T-cell (primary cell): ENCODE measurements around the gene SLC30A7. TPM values are rescaled to one million over a fixed set of nuclear protein-coding genes. Genes with fewer than 3 reads are reported as not detected.
"Not testable (repeated sequence)": the region's sequence is repeated elsewhere in the genome, so short reads cannot be mapped to it uniquely, and the experiment has no call there.

Source experiments
- ATAC-seq, 4 experiments: fragments of 200-7000 bp in 3 of 4; fragments of 150-1000 bp in 1 of 4; cut with Tn5 transposase; replicated peaks in 1 of 4; 1 replicate in 3 of 4; 2 replicates in 1 of 4; pipeline ENCODE4 v1.10.0; 2021; ENCODE audit warnings: moderate library complexity in 3 of 4, mild to moderate bottlenecking in 2 of 4, moderate number of reproducible peaks in 1 of 4
- CTCF ChIA-PET, 2 donors: fragments of 300-600 bp; sonication (Branson Sonifier 250); formaldehyde crosslinking; loops; one replicate each; lab custom pipeline; 2022; ENCODE audit warnings: antibody characterized with exemption in 2 of 2; lab: Charles Lee
- POLR2A ChIA-PET, 2 donors: fragments of 300-600 bp; sonication (Branson Sonifier 250); formaldehyde crosslinking; loops; one replicate each; lab custom pipeline; 2022; ENCODE audit warnings: antibody characterized with exemption in 2 of 2; lab: Charles Lee
- DNase-seq, 35 experiments: peaks; one replicate each; pipeline versions ENCODE4 v3.0.0 to v3.0.0-alpha.2; 2013 to 2023
- H3K27ac ChIP-seq: one replicate; pipeline ENCODE4 v1.5.1; 2013; ENCODE audit warnings: low read length
- H3K27me3 ChIP-seq, 2 experiments: replicated peaks in 1 of 2; 1 replicate in 1 of 2; 2 replicates in 1 of 2; pipeline versions ENCODE4 v1.6.1 to v1.7.0; 2013; ENCODE audit warnings: low read length in 1 of 2, mixed read lengths in 1 of 2; ENCODE audit not compliant: control insufficient read depth in 2 of 2, insufficient read depth in 2 of 2; ENCODE audit errors: extremely low read depth in 1 of 2
- H3K36me3 ChIP-seq, 2 donors: 1 replicate in 1 of 2; 2 replicates in 1 of 2; pipeline versions ENCODE4 v1.6.1 to v1.7.0; 2013; ENCODE audit warnings: low read length in 1 of 2; ENCODE audit not compliant: control insufficient read depth in 2 of 2, insufficient read depth in 1 of 2; ENCODE audit errors: extremely low read depth in 1 of 2
- H3K4me1 ChIP-seq, 2 experiments: 1 replicate in 1 of 2; 2 replicates in 1 of 2; pipeline versions ENCODE4 v1.6.1 to v1.7.0; 2013; ENCODE audit warnings: low read length in 2 of 2, mixed read lengths in 1 of 2; ENCODE audit not compliant: insufficient read depth in 2 of 2, control insufficient read depth in 1 of 2; ENCODE audit errors: extremely low read depth in 1 of 2
- H3K4me3 ChIP-seq, 2 donors: 1 replicate in 1 of 2; 2 replicates in 1 of 2; pipeline versions ENCODE4 v1.5.1 to v1.7.0; 2013; ENCODE audit warnings: mild to moderate bottlenecking in 2 of 2, low read length in 1 of 2, moderate library complexity in 1 of 2; ENCODE audit not compliant: control insufficient read depth in 1 of 2; ENCODE audit errors: extremely low read depth in 1 of 2
- H3K9me3 ChIP-seq: 2 replicates; pipeline ENCODE4 v1.7.0; 2013
- H3K27ac Mint-ChIP-seq, 2 donors: one replicate each; pipeline ENCODE4 v1.8.0; 2020 to 2021; ENCODE audit warnings: mild to moderate bottlenecking in 2 of 2, mixed read lengths in 2 of 2
- H3K27me3 Mint-ChIP-seq, 2 donors: one replicate each; pipeline ENCODE4 v1.8.0; 2021 to 2022; ENCODE audit warnings: mixed read lengths in 2 of 2
- H3K36me3 Mint-ChIP-seq: one replicate; pipeline ENCODE4 v1.8.0; 2021; ENCODE audit warnings: mixed read lengths
- H3K4me1 Mint-ChIP-seq, 3 donors: one replicate each; pipeline ENCODE4 v1.8.0; 2020 to 2022; ENCODE audit warnings: mixed read lengths in 3 of 3, mild to moderate bottlenecking in 1 of 3
- H3K4me3 Mint-ChIP-seq, 3 donors: one replicate each; pipeline ENCODE4 v1.8.0; 2020 to 2022; ENCODE audit warnings: mild to moderate bottlenecking in 3 of 3, mixed read lengths in 3 of 3, moderate library complexity in 3 of 3
- H3K9me3 Mint-ChIP-seq, 3 donors: one replicate each; pipeline ENCODE4 v1.8.0; 2020 to 2022; ENCODE audit warnings: mixed read lengths in 3 of 3
- whole genome bisulfite sequencing: methylation state at CpG from one replicate; pipeline ENCODE4 v1.1.5; 2013; ENCODE audit warnings: missing lambda C conversion rate; ENCODE audit not compliant: insufficient coverage; 5-methylcytosine and 5-hydroxymethylcytosine counted together
- total RNA-seq, 35 experiments: library from RNA in 6 of 35; stranded (reverse) in 6 of 35; fragments of 120-200 nt in 1 of 35; gene quantifications; one replicate each; pipeline versions ENCODE4 v1.2.1 to v1.2.4 and lab custom pipeline; 2013 to 2026

Gene SLC30A7
- total RNA-seq, 5 donors from 2014 or later (not counting 1 experiment from before 2014, with no cell fraction given) = 28.8 to 44.1 (median 36.9) TPM

DNA sequence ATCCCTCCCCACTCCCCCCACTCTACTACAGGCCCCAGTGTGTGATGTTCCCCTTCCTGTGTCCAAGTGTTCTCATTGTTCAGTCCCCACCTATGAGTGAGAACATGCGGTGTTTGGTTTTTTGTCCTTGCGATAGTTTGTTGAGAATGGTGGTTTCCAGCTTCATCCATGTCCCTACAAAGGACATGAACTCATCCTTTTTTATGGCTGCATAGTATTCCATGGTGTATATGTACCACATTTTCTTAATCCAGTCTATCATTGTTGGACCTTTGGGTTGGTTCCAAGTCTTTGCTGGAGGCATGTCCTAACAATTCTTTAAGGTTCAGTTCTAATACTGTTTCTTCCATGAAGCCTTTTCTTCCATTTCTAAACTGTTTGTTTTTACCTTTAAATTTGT lies 37.7 kb downstream of the SLC30A7 start:
- H3K27me3 ChIP-seq, H3K27me3 Mint-ChIP-seq, POLR2A ChIA-PET, H3K27ac ChIP-seq, ATAC-seq, H3K36me3 ChIP-seq, H3K4me3 Mint-ChIP-seq, H3K4me3 ChIP-seq, H3K9me3 ChIP-seq, DNase-seq: not testable (repeated sequence)
- CTCF ChIA-PET = interaction anchor here (1.1 to 1.4 kb wide), 2 partner anchors 12 to 70 kb away, joined by 3 read pairs; no protein-coding TSS in a partner anchor
- no CpG with 5 or more reads among the region's 2 CpGs for WGBS
- peak overlapping the region; percentile 82 for H3K27ac Mint-ChIP-seq
- peaks cover 52 to 83% (median 76%) of the 10 kb centered on the region in 3 donors for H3K4me1 Mint-ChIP-seq
- peaks cover 0 to 11% (median 0%) of the 10 kb centered on the region in 3 donors for H3K9me3 Mint-ChIP-seq
- peaks cover 0 to 40% of the 10 kb centered on the region in 2 experiments for H3K4me1 ChIP-seq
- H3K36me3 Mint-ChIP-seq = peaks cover 64% of the 10 kb centered on the region

DNA sequence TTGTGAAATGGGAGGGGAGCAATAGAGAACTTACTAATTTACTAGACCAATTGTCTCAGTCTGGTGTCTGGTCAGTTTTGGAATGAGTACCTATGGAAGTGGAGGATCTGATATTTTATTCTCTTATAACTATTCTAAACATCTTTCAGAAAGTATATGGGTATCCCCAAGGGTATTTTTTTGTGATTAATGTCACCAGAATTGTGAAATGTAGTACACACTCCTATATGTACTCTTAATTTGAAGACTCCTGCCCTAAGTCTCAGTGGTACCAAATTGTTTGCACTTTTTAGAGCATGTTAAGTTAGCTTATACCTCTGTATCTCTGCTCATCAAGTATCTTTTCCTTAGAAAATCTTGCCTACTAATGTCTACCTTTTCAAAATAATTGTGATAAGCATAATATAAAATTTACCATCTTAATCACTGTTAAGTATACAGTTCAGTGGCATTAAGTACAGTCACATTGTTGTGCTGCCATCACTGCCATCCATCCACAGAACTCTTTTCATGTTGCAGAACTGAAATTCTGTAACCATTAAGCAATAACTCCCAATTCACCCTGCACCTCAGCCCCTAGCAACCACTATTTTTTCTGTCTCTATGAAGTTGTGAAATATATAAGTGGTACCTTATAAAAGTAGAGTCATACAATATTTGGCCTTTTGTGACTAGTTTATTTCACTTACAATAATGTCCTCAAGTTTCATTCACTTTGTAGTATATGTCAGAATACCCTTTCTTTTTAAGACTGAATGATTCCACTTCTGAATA lies 40.5 kb downstream of the SLC30A7 start:
- peaks cover 0 to 7% of the 10 kb centered on the region in 2 donors for H3K36me3 ChIP-seq
- CTCF ChIA-PET = interaction anchor here in 1 of 2 donors (1.8 kb wide), 1 partner anchor 373 kb away, joined by 5 read pairs; no protein-coding TSS in a partner anchor
- Mint-ChIP-seq H3K36me3 (peaks cover 82% of the 10 kb centered on the region), H3K27ac (peak overlapping the region; percentile 62 to 65), H3K27me3 (no peaks in the 10 kb centered on the region), H3K4me3 (no peak overlapping the region), H3K4me1 (peaks cover 60 to 76% (median 65%) of the 10 kb centered on the region in 3 donors), H3K9me3 (peaks cover 0 to 16% (median 0%) of the 10 kb centered on the region in 3 donors)
- POLR2A ChIA-PET = interaction anchor here in 1 of 2 donors (0.6 kb wide), 1 partner anchor 317 kb away, joined by 3 read pairs; no protein-coding TSS in a partner anchor
- DNase-seq = no peak
- ATAC-seq = no peak
- no peak overlapping the region for H3K27ac ChIP-seq
- peaks cover 0 to 19% of the 10 kb centered on the region in 2 experiments for H3K4me1 ChIP-seq
- H3K4me3 ChIP-seq = no peak overlapping the region
- no peaks in the 10 kb centered on the region for H3K9me3 ChIP-seq
- H3K27me3 ChIP-seq = no peaks in the 10 kb centered on the region

DNA sequence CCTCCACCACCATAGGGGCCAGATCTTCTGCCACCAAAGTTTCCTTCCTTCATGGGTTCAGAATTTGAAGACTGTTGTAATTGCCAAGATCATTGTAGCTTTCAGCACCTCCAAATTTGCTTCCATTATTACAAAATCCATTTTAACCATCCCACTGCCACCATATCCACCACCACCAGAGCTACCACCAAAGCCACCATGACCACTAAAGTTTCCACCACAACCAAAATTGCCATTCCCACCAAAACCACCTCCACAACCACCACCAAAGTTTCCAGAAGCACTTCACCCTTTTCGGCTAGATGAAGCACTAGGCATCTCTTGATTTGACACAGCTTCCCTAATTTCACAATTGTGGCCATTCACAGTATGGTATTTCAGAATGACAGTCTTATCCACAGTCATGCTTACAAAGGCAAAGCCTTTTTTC lies 45.2 kb downstream of the SLC30A7 start:
- peaks cover 0 to 36% (median 7%) of the 10 kb centered on the region in 3 donors for H3K9me3 Mint-ChIP-seq
- Histone ChIP-seq H3K9me3 (no peaks in the 10 kb centered on the region), H3K4me1 (peaks cover 11 to 15% of the 10 kb centered on the region in 2 experiments), H3K27ac (no peak overlapping the region), H3K4me3 (no peak overlapping the region), H3K27me3 (no peaks in the 10 kb centered on the region), H3K36me3 (peaks cover 0 to 7% of the 10 kb centered on the region in 2 donors)
- H3K4me3 Mint-ChIP-seq = peak overlapping the region in 2 of 3 donors; percentile 51 to 61
- ChIA-PET POLR2A (interaction anchor here (0.6 to 1.3 kb wide), 6 partner anchors 8 to 1178 kb away, joined by 3 to 4 read pairs (median 3); no protein-coding TSS in a partner anchor), CTCF (interaction anchor here (0.8 to 1.5 kb wide), 4 partner anchors 12 to 345 kb away, joined by 3 to 6 read pairs (median 3); no protein-coding TSS in a partner anchor)
- ATAC-seq (no peak), DNase-seq (no peak)
- no peaks in the 10 kb centered on the region for H3K27me3 Mint-ChIP-seq
- peak overlapping the region; percentile 94 to 96 for H3K27ac Mint-ChIP-seq
- H3K36me3 Mint-ChIP-seq = peaks cover 85% of the 10 kb centered on the region
- WGBS = 44% methylated on average over 1 of the region's 1 CpG
- peaks cover 57 to 68% (median 62%) of the 10 kb centered on the region in 3 donors for H3K4me1 Mint-ChIP-seq

- no peaks in the 10 kb centered on the region for H3K27me3 ChIP-seq
- Mint-ChIP-seq H3K27ac (peak overlapping the region; percentile 94 to 96), H3K4me3 (peak overlapping the region; percentile 45 to 61 (median 51)), H3K9me3 (peaks cover 1 to 42% (median 11%) of the 10 kb centered on the region in 3 donors), H3K27me3 (no peaks in the 10 kb centered on the region), H3K36me3 (peaks cover 85% of the 10 kb centered on the region), H3K4me1 (peaks cover 56 to 68% (median 57%) of the 10 kb centered on the region in 3 donors)
- H3K4me1 ChIP-seq = peaks cover 11 to 13% of the 10 kb centered on the region in 2 experiments
- peak in 4 of 35 experiments; percentile 4 to 26 (median 10) for DNase-seq
- WGBS = 82% methylated on average over 3 of the region's 9 CpGs
- ATAC-seq = peak; percentile 34 to 79 (median 36)
- peak overlapping the region; percentile 33 for H3K27ac ChIP-seq
- H3K4me3 ChIP-seq = no peak overlapping the region
- no peaks in the 10 kb centered on the region for H3K9me3 ChIP-seq
- ChIA-PET POLR2A (interaction anchor here (0.6 to 1.3 kb wide), 6 partner anchors 8 to 1178 kb away, joined by 3 to 4 read pairs (median 4); no protein-coding TSS in a partner anchor), CTCF (interaction anchor here (0.9 to 1.5 kb wide), 3 partner anchors 12 to 344 kb away, joined by 3 to 6 read pairs (median 3); no protein-coding TSS in a partner anchor)
- peaks cover 0 to 4% of the 10 kb centered on the region in 2 donors for H3K36me3 ChIP-seq
Measured at GRCh38 chr1:100941580-100942216, 45.8 kb downstream of the SLC30A7 start.

- H3K9me3 Mint-ChIP-seq = peaks cover 9 to 50% (median 17%) of the 10 kb centered on the region in 3 donors
- DNase-seq = no peak
- CTCF ChIA-PET = interaction anchor here (0.6 to 1.5 kb wide), 4 partner anchors 13 to 343 kb away, joined by 3 to 6 read pairs (median 3); no protein-coding TSS in a partner anchor
- peak overlapping the region; percentile 94 to 96 for H3K27ac Mint-ChIP-seq
- no peaks in the 10 kb centered on the region for H3K27me3 Mint-ChIP-seq
- POLR2A ChIA-PET = interaction anchor here (0.6 to 1.0 kb wide), 4 partner anchors 20 to 655 kb away, joined by 3 to 4 read pairs (median 4); no protein-coding TSS in a partner anchor
- H3K36me3 ChIP-seq = no peaks in the 10 kb centered on the region
- ATAC-seq = peak in 3 of 4 experiments; percentile 41 to 60 (median 56)
- H3K36me3 Mint-ChIP-seq = peaks cover 87% of the 10 kb centered on the region
- no peaks in the 10 kb centered on the region for H3K9me3 ChIP-seq
- H3K27ac ChIP-seq = peak overlapping the region; percentile 33
- H3K4me1 ChIP-seq = peaks cover 11 to 13% of the 10 kb centered on the region in 2 experiments
- H3K4me3 ChIP-seq = no peak overlapping the region
- no peaks in the 10 kb centered on the region for H3K27me3 ChIP-seq
- peaks cover 58 to 71% (median 63%) of the 10 kb centered on the region in 3 donors for H3K4me1 Mint-ChIP-seq
- H3K4me3 Mint-ChIP-seq = peak overlapping the region; percentile 45 to 61 (median 51)
- WGBS = no CpG with 5 or more reads among the region's 2 CpGs
Measured at GRCh38 chr1:100942304-100943046, 46.6 kb downstream of the SLC30A7 start.
